Gastrocnemius medialis (tissue), 4 donors: ENCODE data around the gene HOXA7. TPM values are rescaled to one million over a fixed set of nuclear protein-coding genes. Genes with fewer than 3 reads are reported as not detected.
A peak's percentile ranks its signal among the peaks of the same experiment; 100 is the strongest.

Experiments
- ATAC-seq, 2 donors: fragments of 150-250 bp; one replicate each; pipeline ENCODE4 v1.9.1; 2016
- DNase-seq, 2 donors: peaks; one replicate each; pipeline ENCODE4 v3.0.0-alpha.2; 2019
- H3K27ac ChIP-seq, 4 donors: fragments of 200-600 bp; sonication (generic); 1 replicate in 1 of 4; 2 replicates in 3 of 4; pipeline ENCODE4 v1.5.1; 2016 to 2018; ENCODE audit warnings: mild to moderate bottlenecking in 2 of 4, moderate library complexity in 1 of 4
- H3K27me3 ChIP-seq, 3 donors: fragments of 200-600 bp; sonication (generic) in 2 of 3; 1 replicate in 1 of 3; 2 replicates in 2 of 3; pipeline versions ENCODE4 v1.5.1 to v1.6.0; 2016 to 2019; ENCODE audit warnings: mild to moderate bottlenecking in 1 of 3, moderate library complexity in 1 of 3
- H3K36me3 ChIP-seq, 2 donors: fragments of 200-600 bp; sonication (generic) in 1 of 2; one replicate each; pipeline ENCODE4 v1.5.1; 2017 to 2018
- H3K4me1 ChIP-seq, 2 donors: fragments of 200-600 bp; sonication (generic) in 1 of 2; one replicate each; pipeline ENCODE4 v1.5.1; 2016 to 2017; ENCODE audit warnings: mild to moderate bottlenecking in 2 of 2
- H3K4me3 ChIP-seq, 4 donors: fragments of 200-600 bp; sonication (generic) in 3 of 4; 1 replicate in 1 of 4; 2 replicates in 3 of 4; pipeline ENCODE4 v1.5.1; 2016 to 2019; ENCODE audit warnings: mild to moderate bottlenecking in 2 of 4
- H3K9me3 ChIP-seq, 3 donors: fragments of 200-600 bp; sonication (generic) in 2 of 3; 1 replicate in 1 of 3; 2 replicates in 2 of 3; pipeline ENCODE4 v1.5.1; 2016 to 2019
- CTCF ChIP-seq, 5 experiments: fragments of 450-650 bp in 3 of 5; fragments of 200-600 bp in 2 of 5; sonication (generic) in 2 of 5; IDR thresholded peaks in 4 of 5; conservative IDR thresholded peaks in 1 of 5; 1 replicate in 4 of 5; 2 replicates in 1 of 5; pipeline ENCODE4 v1.5.1; 2016 to 2019; ENCODE audit warnings: antibody characterized with exemption in 5 of 5, mild to moderate bottlenecking in 3 of 5, moderate library complexity in 3 of 5
- POLR2A ChIP-seq, 2 donors: fragments of 450-650 bp; IDR thresholded peaks; one replicate each; pipeline ENCODE4 v1.6.1; 2017; ENCODE audit warnings: antibody characterized with exemption in 2 of 2, mild to moderate bottlenecking in 2 of 2, moderate library complexity in 2 of 2
- in situ Hi-C, 4 donors: fragments of 200-750 bp; cut with MboI; loops; one replicate each; pipeline versions ENCODE4 v1.15.0 to v1.8.0; 2017; ENCODE audit warnings: low sequenced_read_pairs in 4 of 4
- intact Hi-C: fragments of 100-400 bp; cut with DNase I; formaldehyde crosslinking; loops from one replicate; pipeline ENCODE4 v1.15.1; 2023; ENCODE audit warnings: low total_unique reads
- total RNA-seq, 4 donors: library from RNA; depleted of rRNA; stranded (reverse); fragments of >200 nt; gene quantifications; one replicate each; pipeline versions ENCODE4 v1.1.0 to v1.2.3, GENCODE V29; 2016

HOXA7 gene
- total RNA-seq, 4 donors from 2014 or later: 5.3 to 12.8 (median 8.6) TPM

GRCh38 chr7:27153526-27153925 is 2.9 kb downstream of the HOXA7 start:
- peaks cover 41 to 48% of the 10 kb centered on the region in 2 donors for H3K4me1 ChIP-seq
- H3K27ac ChIP-seq: peak overlapping the region in 2 of 4 donors; percentile 90 to 95
- H3K4me3 ChIP-seq: no peak overlapping the region
- DNase-seq (no peak), ATAC-seq (no peak)
- intact Hi-C loops (no loop called here), in situ Hi-C loops (loop anchor here in 2 of 4 donors (10.0 to 25.0 kb wide), 3 partner anchors 779 to 941 kb away; partner anchors contain the start of genes CBX3 (in 1 of the 2) and HNRNPA2B1 (in 1 of the 2))
- no peaks in the 10 kb centered on the region for H3K9me3 ChIP-seq
- no peaks in the 10 kb centered on the region for H3K27me3 ChIP-seq
- no peak for TF ChIP-seq CTCF (IDR thresholded peaks at IDR 0.05 in 4 of 5, conservative IDR thresholded peaks at IDR 0.05 in 1 of 5)
- TF ChIP-seq POLR2A (IDR thresholded peaks at IDR 0.05): no peak
- no peaks in the 10 kb centered on the region for H3K36me3 ChIP-seq

GRCh38 chr7:27152816-27153442 is 3.5 kb downstream of the HOXA7 start:
- no peak for DNase-seq
- H3K4me3 ChIP-seq: peak overlapping the region; percentile 64 to 75 (median 70)

GRCh38 chr7:27151931-27152815 is 4.3 kb downstream of the HOXA7 start, which contains the start of gene HOXA3:
TSS of gene HOXA3 (minus strand) at chr7:27152583. CDS start at chr7:27110640, 41,943 bp downstream.
- peaks cover 46 to 61% of the 10 kb centered on the region in 2 donors for H3K4me1 ChIP-seq
- peak in 1 of 2 donors; percentile 8 for ATAC-seq
- in situ Hi-C loops (loop anchor here in 2 of 4 donors (10.0 to 25.0 kb wide), 3 partner anchors 777 to 940 kb away; partner anchors contain the start of genes CBX3 (in 1 of the 2) and HNRNPA2B1 (in 1 of the 2)), intact Hi-C loops (loop anchor here (1.0 kb wide), 1 partner anchor 13 kb away; the partner anchor contains the start of gene HOXA9)
- H3K27ac ChIP-seq: peak within 1 kb of the TSS; percentile 90 to 96 (median 94)
- H3K36me3 ChIP-seq: no peaks in the 10 kb centered on the region
- peak within 1 kb of the TSS; percentile 64 to 75 (median 70) for H3K4me3 ChIP-seq
- DNase-seq: peak in 1 of 2 donors; percentile 63
- TF ChIP-seq CTCF (IDR thresholded peaks at IDR 0.05 in 4 of 5, conservative IDR thresholded peaks at IDR 0.05 in 1 of 5): no peak
- peak; percentile 15 to 39 for TF ChIP-seq POLR2A (IDR thresholded peaks at IDR 0.05)
- H3K9me3 ChIP-seq: no peaks in the 10 kb centered on the region
- no peaks in the 10 kb centered on the region for H3K27me3 ChIP-seq

More at GRCh38 chr7:27152816-27153442, 3.5 kb downstream of the HOXA7 start:
- in situ Hi-C loops (loop anchor here in 2 of 4 donors (10.0 to 25.0 kb wide), 3 partner anchors 778 to 941 kb away; partner anchors contain the start of genes CBX3 (in 1 of the 2) and HNRNPA2B1 (in 1 of the 2)), intact Hi-C loops (no loop called here)
- no peaks in the 10 kb centered on the region for H3K9me3 ChIP-seq
- ATAC-seq: no peak
- H3K27me3 ChIP-seq: no peaks in the 10 kb centered on the region
- H3K27ac ChIP-seq: peak overlapping the region; percentile 90 to 96 (median 94)
- no peaks in the 10 kb centered on the region for H3K36me3 ChIP-seq
- peaks cover 44 to 54% of the 10 kb centered on the region in 2 donors for H3K4me1 ChIP-seq
- no peak for TF ChIP-seq POLR2A (IDR thresholded peaks at IDR 0.05)
- TF ChIP-seq CTCF (IDR thresholded peaks at IDR 0.05 in 4 of 5, conservative IDR thresholded peaks at IDR 0.05 in 1 of 5): no peak

- H3K36me3 ChIP-seq: no peaks in the 10 kb centered on the region
- H3K27ac ChIP-seq: peak overlapping the region; percentile 90 to 96 (median 94)
- DNase-seq: no peak
- no peaks in the 10 kb centered on the region for H3K9me3 ChIP-seq
- no peaks in the 10 kb centered on the region for H3K27me3 ChIP-seq
- H3K4me3 ChIP-seq: peak overlapping the region; percentile 64 to 75 (median 70)
- no peak for ATAC-seq
- intact Hi-C loops (loop anchor here (1.0 kb wide), 1 partner anchor 14 kb away; the partner anchor contains the start of gene HOXA9), in situ Hi-C loops (loop anchor here in 2 of 4 donors (10.0 to 25.0 kb wide), 3 partner anchors 777 to 939 kb away; partner anchors contain the start of genes CBX3 (in 1 of the 2) and HNRNPA2B1 (in 1 of the 2))
- TF ChIP-seq POLR2A (IDR thresholded peaks at IDR 0.05) (no peak), CTCF (IDR thresholded peaks at IDR 0.05 in 4 of 5, conservative IDR thresholded peaks at IDR 0.05 in 1 of 5) (no peak)
- peaks cover 54 to 69% of the 10 kb centered on the region in 2 donors for H3K4me1 ChIP-seq
Measured at GRCh38 chr7:27151341-27151930, 5.0 kb downstream of the HOXA7 start.
